Measurements from ENCODE around the gene IDUA.
"Not testable (repeated sequence)": the region's sequence is repeated elsewhere in the genome, so short reads cannot be mapped to it uniquely, and the experiment has no call there.

The IDUA gene

DNA sequence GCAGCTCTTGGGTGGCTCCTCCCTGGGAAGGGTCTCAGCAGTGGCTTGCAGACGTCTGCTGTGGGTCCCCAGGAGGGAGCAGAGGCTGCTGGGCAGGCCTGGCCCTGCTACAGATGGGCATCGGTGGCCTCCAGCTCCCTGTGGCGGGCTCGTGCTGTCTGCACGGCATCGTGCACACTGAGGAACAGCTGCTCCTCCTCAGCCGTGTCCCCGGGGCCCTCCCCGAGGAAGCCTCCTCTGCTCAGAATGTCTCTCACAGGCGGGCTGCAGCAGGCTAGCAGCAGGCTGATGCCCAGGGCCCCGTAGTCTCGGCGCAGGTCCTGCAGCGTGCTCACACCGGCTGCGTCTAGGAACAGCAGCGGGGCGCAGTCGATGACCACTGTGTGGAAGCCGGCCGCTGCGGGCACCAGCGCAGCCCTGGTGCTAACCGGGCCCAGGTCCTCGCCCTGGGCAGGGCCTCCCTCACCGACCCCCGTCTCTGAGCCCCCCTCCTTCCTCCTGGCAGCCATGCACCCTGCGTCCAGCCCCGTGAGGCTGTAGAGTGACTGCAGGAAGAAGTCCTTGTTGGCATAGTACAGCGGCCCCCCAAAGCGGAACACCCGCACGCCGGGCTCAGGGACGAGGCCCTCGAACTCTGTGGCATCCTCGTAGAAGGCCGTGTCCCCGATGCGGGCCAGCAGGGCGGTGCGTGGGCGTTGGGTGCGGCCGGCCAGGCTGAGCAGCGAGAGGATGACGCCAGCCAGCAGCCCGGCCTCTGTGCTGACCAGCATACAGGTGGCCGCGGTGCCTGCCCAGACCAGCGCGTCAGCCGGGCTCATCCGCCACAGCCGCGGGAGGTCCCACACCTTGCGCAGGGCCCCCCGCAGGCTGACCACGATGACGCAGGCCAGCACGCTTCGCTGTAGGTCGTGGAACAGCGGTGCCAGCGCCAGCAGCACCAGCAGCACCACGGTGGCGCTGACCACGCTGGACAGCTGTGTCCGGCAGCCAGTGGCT lies 2.2 kb downstream of the IDUA start:
- no peak for DNase-seq

- DNase-seq = no peak
Observed at GRCh38 chr4:989722-990471, 3.1 kb downstream of the IDUA start.

- no peak for DNase-seq
Observed at GRCh38 chr4:990746-991367, 4.0 kb downstream of the IDUA start.

DNA sequence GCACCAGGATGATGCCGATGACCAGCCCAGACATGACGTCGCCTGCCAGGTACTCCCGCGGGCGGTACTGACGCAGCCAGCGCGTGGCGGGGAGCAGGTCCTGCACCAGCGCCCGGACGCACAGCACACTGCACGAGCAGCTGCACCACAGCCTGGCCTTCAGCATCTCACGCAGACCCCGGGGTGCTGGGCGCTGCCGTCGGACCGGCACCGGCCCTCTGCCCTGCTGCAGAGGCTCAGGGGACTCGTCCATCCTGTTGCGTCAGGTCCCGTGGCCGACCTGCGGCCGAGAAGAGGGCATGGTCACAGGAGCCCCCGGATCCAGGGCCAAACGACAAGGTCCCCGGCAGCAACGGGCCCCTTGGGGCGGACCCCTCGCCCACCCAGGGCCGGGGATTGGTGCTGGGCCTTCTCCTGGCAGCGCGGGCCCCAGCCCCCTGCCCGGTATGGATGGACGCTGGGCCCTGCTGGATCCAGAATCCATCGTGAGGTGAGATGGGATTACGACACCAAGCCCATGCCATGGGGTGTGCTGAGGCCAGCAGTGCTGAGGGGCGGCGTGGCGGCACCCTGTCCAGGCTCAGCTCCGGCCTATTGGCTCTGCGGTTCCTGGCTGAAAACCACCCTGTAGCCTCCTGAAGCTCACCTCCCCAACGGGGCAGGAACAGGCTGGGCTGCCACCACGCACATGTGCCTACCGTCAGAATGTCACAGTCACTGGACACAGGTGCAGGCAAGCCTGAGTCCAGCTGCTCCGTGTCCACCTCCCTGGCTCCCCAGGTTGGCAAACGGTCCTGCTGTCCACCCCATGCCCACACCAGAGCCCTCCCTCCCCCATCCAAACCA lies 4.8 kb downstream of the IDUA start:
- no peak for DNase-seq

- no peak for DNase-seq
Observed at GRCh38 chr4:992297-993110, 5.7 kb downstream of the IDUA start.

- DNase-seq = no peak
Observed at GRCh38 chr4:993111-994029, 6.5 kb downstream of the IDUA start, which contains the start of gene SLC26A1. Gene SLC26A1, minus strand, starts transcription at chr4:993404. Its CDS starts 1,701 bp downstream, at chr4:991703.

DNA sequence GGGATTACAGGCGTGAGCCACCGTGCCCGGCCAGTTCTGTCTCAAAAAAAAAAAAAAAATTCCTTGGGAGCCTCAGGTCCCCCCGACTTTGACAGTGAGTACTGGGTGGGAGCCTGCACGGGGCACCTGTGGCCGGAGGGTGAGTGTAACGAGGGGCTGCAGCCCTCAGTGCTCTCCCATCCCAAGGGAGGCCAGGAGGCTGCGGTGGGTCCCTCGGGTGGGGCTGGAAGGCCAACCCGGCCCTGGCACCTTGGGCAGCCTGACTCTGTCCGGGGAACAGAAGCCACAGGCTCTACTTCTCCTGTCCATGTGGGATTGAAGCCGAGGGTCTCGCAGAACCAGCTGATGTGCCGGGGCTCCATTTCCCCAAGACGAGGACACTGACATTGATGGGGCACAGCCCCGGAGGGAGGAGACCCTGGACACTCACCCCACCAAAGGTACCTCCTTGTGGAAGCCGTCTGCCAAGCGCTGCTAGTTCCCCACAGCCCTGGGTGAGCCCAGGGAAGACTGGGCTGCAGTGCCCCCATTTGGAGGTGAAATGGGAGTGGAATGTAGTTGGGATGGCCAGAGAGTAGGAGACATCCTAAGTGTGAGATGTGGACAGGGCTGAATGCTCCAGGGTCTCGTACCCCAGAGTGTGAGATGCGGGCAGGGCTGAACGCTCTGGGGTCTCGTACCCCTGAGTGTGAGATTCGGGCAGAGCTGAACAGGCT lies 8.6 kb downstream of the IDUA start:
- no peak for DNase-seq

GRCh38 chr4:996030-996996 lies 9.5 kb downstream of the IDUA start:
- DNase-seq = no peak

DNA sequence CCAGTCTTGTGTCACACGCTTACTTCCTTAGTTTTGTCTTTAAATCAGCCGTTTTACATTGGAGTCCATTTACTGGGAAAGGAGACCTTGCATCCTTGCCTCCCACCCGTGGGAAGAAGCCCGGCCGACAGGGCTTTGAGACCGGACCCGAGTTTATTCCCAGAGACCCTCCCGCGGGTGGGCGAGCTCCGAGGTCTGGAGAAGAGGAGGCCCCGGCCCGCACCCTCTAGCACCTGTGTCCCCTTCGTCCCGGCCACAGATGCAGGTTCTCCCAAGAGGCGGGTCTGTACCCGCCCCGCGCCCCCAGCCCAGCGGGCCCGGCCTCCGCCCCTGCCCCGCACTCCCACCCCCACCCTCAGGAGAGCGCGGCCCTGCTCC lies 10.1 kb downstream of the IDUA start:
- DNase-seq = no peak

DNA sequence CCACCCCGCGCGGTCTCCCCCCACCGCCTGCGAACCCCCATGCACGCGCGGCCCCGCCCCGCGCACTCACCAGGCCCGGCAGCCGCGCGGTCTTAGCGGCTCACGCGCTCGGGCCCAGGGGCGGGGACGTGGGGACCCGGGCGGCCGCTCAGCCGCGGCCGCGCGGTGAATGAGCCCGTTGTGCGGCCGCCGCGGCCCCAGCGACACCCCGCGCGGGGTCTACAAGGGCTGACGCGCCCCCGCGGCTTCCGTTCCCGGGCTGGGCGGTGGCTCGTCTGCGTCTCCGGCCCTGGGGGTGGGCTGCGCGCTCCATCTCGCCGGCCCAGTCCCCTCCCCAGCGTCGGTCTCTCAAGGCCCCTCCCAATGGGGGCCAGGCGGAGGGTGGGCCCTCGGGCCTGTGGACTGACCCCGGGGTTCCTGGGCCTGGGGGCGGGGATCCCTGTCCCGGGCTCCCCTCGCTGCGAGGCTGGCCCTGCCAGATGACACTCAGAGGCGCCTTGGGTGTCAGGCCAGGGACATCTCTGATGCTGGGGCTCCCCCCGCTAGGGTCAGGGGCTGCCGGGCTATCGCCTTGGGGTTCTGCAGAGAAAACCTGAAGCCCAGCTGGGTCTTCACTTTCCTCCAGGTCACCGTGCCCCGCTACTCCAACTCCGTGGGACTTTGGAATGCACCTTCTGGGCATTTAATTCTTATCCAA lies 10.7 kb downstream of the IDUA start:
- no peak for DNase-seq

DNA sequence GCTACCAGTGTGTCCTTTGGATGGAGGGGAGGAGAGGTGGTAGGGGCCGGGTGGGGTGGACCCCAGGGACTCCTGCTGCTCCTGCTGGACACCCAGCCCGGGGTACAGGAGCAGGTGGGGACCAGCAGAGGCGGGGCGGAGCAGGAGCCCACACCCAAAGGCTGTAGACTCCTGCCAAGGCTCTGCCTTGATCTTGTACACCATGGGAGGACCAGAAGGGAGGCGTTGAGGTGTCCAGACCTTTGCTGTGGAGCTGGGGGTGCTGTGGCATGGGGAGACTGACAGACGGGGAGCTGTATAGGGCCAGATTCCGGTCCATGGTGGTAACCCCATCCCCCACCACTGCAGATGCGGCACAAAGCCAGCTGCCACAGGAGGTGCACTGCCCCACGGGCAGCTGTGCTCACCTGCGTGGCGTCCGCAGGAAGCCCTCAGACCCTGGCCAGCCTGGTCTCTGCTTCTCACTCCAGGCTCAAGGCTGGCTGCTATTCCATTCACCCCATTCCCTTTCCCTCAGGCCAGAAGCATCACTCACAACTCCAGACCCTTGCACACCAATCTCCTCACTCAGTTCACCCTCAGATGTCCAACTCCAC lies 11.3 kb downstream of the IDUA start:
- DNase-seq = no peak

GRCh38 chr4:999240-999863 lies 12.5 kb downstream of the IDUA start:
- not testable (repeated sequence) for DNase-seq

DNA sequence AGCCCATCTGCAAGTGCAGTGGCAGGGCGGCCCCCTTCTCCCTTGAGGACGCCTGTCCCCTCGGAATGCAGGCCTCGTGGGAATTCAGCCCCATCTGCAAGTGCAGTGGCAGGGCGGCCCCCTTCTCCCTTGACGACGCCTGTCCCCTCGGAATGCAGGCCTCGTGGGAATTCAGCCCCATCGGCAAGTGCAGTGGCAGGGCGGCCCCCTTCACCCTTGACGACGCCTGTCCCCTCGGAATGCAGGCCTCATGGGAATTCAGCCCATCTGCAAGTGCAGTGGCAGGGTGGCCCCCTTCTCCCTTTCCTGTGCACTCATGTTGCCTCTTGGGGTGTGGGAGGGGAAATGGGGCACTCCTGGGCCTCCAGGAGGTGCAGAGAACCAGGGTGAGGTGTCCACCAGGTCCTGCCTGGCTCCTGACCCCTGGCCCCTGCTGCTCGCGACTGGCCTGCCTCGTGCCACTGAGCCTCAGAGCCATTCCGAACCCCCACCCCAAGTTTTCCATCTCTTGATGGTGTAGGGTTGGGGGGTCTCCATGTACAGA lies 13.1 kb downstream of the IDUA start:
- no peak for DNase-seq

GRCh38 chr4:1000686-1001260 lies 13.9 kb downstream of the IDUA start:
- DNase-seq = no peak

- no peak for DNase-seq
Observed at GRCh38 chr4:1001561-1002130, 14.8 kb downstream of the IDUA start.

DNA sequence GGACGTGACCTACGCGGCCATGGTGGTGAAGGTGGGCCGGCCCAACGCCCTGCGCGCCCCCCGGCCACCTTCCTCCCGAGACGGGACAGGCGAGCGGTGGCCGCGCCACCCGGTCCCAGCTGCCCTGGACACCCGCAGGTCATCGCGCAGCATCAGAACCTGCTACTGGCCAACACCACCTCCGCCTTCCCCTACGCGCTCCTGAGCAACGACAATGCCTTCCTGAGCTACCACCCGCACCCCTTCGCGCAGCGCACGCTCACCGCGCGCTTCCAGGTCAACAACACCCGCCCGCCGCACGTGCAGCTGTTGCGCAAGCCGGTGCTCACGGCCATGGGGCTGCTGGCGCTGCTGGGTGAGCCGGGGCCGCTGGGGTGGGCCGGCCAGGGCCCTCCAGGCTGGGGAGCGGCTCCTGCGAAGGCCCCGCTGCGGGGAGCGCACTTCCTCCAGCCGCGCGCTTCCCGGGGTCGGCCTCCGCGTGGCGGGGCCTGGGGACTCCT lies 15.3 kb downstream of the IDUA start:
- no peak for DNase-seq

Measured in fibroblast of skin of right biceps (primary cell).